Central memory CD8-positive, alpha-beta T cell (primary cell): ENCODE data around the gene FAM50B.

Experiments
- ATAC-seq: fragments of 150-1000 bp; cut with Tn5 transposase; replicated peaks from 2 replicates; pipeline ENCODE4 v1.10.0; 2022; ENCODE audit warnings: mild to moderate bottlenecking, moderate FRiP score, moderate number of reproducible peaks; ENCODE audit not compliant: poor library complexity, severe bottlenecking; ENCODE audit errors: extremely low read depth
- DNase-seq, 2 donors: peaks; one replicate each; pipeline ENCODE4 v3.0.0; 2021; ENCODE audit warnings: low spot score in 2 of 2
- H3K27ac Mint-ChIP-seq: one replicate; pipeline ENCODE4 v1.8.0; 2022; ENCODE audit warnings: low read depth, mild to moderate bottlenecking, moderate library complexity, mixed read lengths
- H3K27me3 Mint-ChIP-seq: one replicate; pipeline ENCODE4 v1.8.0; 2022; ENCODE audit warnings: mixed read lengths
- H3K36me3 Mint-ChIP-seq: one replicate; pipeline ENCODE4 v1.8.0; 2022; ENCODE audit warnings: mild to moderate bottlenecking, moderate library complexity, mixed read lengths; ENCODE audit not compliant: insufficient read depth
- H3K4me1 Mint-ChIP-seq: one replicate; pipeline ENCODE4 v1.8.0; 2022; ENCODE audit warnings: mixed read lengths
- H3K4me3 Mint-ChIP-seq: one replicate; pipeline ENCODE4 v1.8.0; 2022; ENCODE audit warnings: mild to moderate bottlenecking, moderate library complexity, mixed read lengths
- H3K9me3 Mint-ChIP-seq: one replicate; pipeline ENCODE4 v1.8.0; 2022; ENCODE audit warnings: mixed read lengths

FAM50B gene

GRCh38 chr6:3825851-3826581 is 23.2 kb upstream of the FAM50B start:
- Mint-ChIP-seq H3K36me3 (peaks cover 1% of the 10 kb centered on the region), H3K27me3 (peaks cover 19% of the 10 kb centered on the region), H3K9me3 (no peaks in the 10 kb centered on the region), H3K27ac (no peak overlapping the region), H3K4me1 (no peaks in the 10 kb centered on the region), H3K4me3 (no peak overlapping the region)
- no peak for ATAC-seq
- no peak for DNase-seq

DNA sequence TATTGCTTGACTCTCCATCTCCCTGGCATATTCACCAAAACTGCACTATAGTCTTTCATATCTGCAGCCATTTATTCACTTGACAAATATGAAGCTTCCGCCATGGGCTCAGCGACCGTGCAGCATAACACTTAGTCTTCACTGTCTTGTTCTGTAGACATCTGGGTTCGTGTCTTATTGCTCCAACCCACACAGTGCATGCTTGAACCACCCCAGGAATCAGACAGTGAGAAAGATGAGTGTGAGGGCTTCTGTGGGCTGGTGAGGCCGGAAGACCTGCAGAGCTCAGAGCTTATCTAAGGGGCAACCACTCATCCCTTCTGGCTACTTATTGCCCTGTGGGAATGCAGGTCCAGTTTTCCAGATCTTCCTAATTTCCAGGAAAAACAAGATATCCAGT is 19.9 kb upstream of the FAM50B start:
- H3K9me3 Mint-ChIP-seq, result no peaks in the 10 kb centered on the region
- DNase-seq (no peak), ATAC-seq (no peak)
- peaks cover 36% of the 10 kb centered on the region for H3K27me3 Mint-ChIP-seq
- H3K27ac Mint-ChIP-seq, result no peak overlapping the region
- H3K36me3 Mint-ChIP-seq, result no peaks in the 10 kb centered on the region
- H3K4me1 Mint-ChIP-seq, result no peaks in the 10 kb centered on the region
- H3K4me3 Mint-ChIP-seq, result no peak overlapping the region

- H3K4me1 Mint-ChIP-seq, result no peaks in the 10 kb centered on the region
- DNase-seq (no peak), ATAC-seq (no peak)
- peaks cover 36% of the 10 kb centered on the region for H3K27me3 Mint-ChIP-seq
- no peak overlapping the region for H3K4me3 Mint-ChIP-seq
- no peak overlapping the region for H3K27ac Mint-ChIP-seq
- no peaks in the 10 kb centered on the region for H3K36me3 Mint-ChIP-seq
- no peaks in the 10 kb centered on the region for H3K9me3 Mint-ChIP-seq
Observed at GRCh38 chr6:3830806-3831205, 18.4 kb upstream of the FAM50B start.

DNA sequence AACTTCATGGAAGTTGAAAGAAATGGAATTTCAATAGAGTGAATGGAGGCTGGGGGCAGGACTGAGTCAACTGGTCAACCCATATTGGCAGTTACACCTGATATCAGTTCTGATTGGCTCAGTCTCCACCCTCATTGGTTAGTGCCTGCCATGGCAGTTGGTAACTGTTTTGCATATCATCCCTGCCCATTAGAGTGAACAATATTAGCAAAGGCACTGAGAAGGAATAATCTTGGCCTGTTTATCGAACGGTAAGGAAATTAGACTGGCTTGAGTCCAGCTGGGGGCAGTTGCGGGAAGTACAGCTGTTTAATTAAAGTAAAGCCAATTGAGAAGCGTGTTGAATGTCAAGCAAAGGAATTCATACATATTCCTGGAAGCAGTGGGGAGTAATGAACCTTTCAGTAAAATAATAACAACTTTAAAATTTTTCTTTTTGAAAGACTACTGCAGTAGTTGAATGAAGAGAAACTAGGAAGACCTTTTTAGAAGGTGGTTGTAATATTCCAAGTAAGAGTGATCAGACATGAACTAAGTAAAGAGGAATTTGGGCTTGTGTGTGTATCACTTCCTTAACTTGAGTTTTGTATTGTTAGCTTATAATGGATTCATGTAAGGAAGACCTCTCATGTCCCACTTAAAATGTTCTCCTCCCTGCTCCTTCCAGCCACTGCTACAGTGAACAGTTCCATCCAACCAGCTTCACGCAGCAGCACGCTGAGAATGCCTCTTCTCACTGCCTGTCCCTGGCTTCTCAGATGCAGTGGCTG is 17.2 kb upstream of the FAM50B start:
- DNase-seq, result no peak
- Mint-ChIP-seq H3K36me3 (no peaks in the 10 kb centered on the region), H3K4me3 (no peak overlapping the region)

GRCh38 chr6:3835055-3835731 is 14.0 kb upstream of the FAM50B start:
- ATAC-seq (no peak), DNase-seq (no peak)
- H3K36me3 Mint-ChIP-seq, result no peaks in the 10 kb centered on the region
- no peaks in the 10 kb centered on the region for H3K4me1 Mint-ChIP-seq
- H3K9me3 Mint-ChIP-seq, result no peaks in the 10 kb centered on the region
- no peak overlapping the region for H3K4me3 Mint-ChIP-seq
- H3K27me3 Mint-ChIP-seq, result peaks cover 36% of the 10 kb centered on the region
- no peak overlapping the region for H3K27ac Mint-ChIP-seq

More for the DNA sequence above, 17.2 kb upstream of the FAM50B start:
- peaks cover 39% of the 10 kb centered on the region for H3K27me3 Mint-ChIP-seq
- no peaks in the 10 kb centered on the region for H3K9me3 Mint-ChIP-seq
- no peak for ATAC-seq
- no peaks in the 10 kb centered on the region for H3K4me1 Mint-ChIP-seq
- no peak overlapping the region for H3K27ac Mint-ChIP-seq

- Mint-ChIP-seq H3K9me3 (no peaks in the 10 kb centered on the region), H3K4me1 (no peaks in the 10 kb centered on the region), H3K36me3 (no peaks in the 10 kb centered on the region), H3K27me3 (peaks cover 30% of the 10 kb centered on the region), H3K27ac (no peak overlapping the region), H3K4me3 (no peak overlapping the region)
- ATAC-seq (no peak), DNase-seq (no peak)
Observed at GRCh38 chr6:3835785-3836184, 13.4 kb upstream of the FAM50B start.

- DNase-seq (no peak), ATAC-seq (no peak)
- H3K27ac Mint-ChIP-seq, result no peak overlapping the region
- no peak overlapping the region for H3K4me3 Mint-ChIP-seq
- H3K4me1 Mint-ChIP-seq, result no peaks in the 10 kb centered on the region
- H3K27me3 Mint-ChIP-seq, result peaks cover 24% of the 10 kb centered on the region
- H3K9me3 Mint-ChIP-seq, result no peaks in the 10 kb centered on the region
- no peaks in the 10 kb centered on the region for H3K36me3 Mint-ChIP-seq
Observed at GRCh38 chr6:3836566-3836965, 12.6 kb upstream of the FAM50B start.

DNA sequence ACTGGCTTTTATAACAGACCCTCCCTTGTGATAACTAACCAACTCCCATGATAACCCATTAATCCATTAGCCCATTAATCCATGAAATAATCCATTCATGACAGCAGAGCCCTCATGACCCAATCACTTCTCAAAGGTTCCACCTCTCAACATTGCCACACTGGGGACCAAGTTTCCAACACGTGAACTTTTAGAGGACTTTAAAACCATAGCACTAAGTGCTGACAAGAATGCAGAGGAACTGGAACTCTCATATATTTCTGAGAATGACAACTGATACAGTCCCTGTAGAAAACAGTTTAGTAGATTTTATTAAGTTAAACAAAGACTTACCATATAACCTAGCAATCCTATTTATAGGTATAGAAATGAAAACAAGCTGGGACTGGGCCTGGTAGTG is 11.4 kb upstream of the FAM50B start:
- H3K9me3 Mint-ChIP-seq, result no peaks in the 10 kb centered on the region
- no peaks in the 10 kb centered on the region for H3K4me1 Mint-ChIP-seq
- no peaks in the 10 kb centered on the region for H3K36me3 Mint-ChIP-seq
- no peak for DNase-seq
- peaks cover 12% of the 10 kb centered on the region for H3K27me3 Mint-ChIP-seq
- H3K4me3 Mint-ChIP-seq, result no peak overlapping the region
- ATAC-seq, result no peak
- no peak overlapping the region for H3K27ac Mint-ChIP-seq

DNA sequence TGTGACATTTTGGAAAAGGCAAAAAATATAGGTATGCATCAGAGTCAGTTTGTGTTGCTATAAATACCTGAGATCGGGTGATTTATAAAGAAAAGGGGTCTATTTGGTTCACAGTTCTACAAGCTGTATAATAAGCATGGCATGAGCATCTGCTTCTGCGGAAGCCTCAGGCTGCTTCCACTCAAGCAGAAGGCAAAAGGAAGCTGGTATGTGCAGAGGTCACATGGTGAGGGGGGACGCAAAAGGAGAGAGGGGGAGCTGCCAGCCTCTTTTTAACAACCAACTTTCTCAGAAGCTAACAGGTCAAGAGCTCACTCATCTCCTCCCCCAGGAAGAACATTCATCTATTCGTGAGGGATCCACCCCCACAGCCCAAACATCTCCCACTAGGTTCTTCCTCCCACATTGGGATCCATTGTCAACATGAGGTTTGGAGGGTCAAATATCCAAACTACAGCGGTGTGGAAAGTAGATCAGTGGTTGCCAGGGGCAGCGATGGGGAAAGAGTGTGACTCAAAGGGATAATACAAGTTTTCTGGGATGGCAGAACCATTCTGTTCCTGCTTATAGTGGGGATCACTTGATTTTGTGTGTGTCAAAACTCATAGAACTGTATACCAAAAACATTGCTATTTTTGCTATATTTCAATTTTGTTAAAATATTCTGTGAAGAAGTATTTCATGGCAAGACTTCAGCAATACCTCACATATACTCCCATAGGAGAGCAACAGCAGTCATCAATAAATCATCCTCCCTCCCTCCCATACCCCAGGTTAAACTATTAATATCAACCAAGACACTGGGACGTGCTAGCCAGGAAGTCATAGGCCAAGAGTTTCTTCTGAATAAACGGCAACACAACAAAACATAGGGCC is 9.9 kb upstream of the FAM50B start:
- Mint-ChIP-seq H3K27me3 (peaks cover 11% of the 10 kb centered on the region), H3K4me1 (no peaks in the 10 kb centered on the region), H3K27ac (no peak overlapping the region), H3K4me3 (no peak overlapping the region), H3K9me3 (no peaks in the 10 kb centered on the region), H3K36me3 (no peaks in the 10 kb centered on the region)
- ATAC-seq (no peak), DNase-seq (no peak)

GRCh38 chr6:3841066-3841454 is 8.1 kb upstream of the FAM50B start:
- no peaks in the 10 kb centered on the region for H3K4me1 Mint-ChIP-seq
- no peak for DNase-seq
- no peaks in the 10 kb centered on the region for H3K9me3 Mint-ChIP-seq
- H3K36me3 Mint-ChIP-seq, result no peaks in the 10 kb centered on the region
- no peak overlapping the region for H3K4me3 Mint-ChIP-seq
- no peak for ATAC-seq
- no peak overlapping the region for H3K27ac Mint-ChIP-seq
- peaks cover 11% of the 10 kb centered on the region for H3K27me3 Mint-ChIP-seq

GRCh38 chr6:3841711-3842565 is 7.2 kb upstream of the FAM50B start:
- DNase-seq (no peak), ATAC-seq (no peak)
- H3K4me1 Mint-ChIP-seq, result no peaks in the 10 kb centered on the region
- H3K4me3 Mint-ChIP-seq, result no peak overlapping the region
- no peaks in the 10 kb centered on the region for H3K9me3 Mint-ChIP-seq
- no peaks in the 10 kb centered on the region for H3K36me3 Mint-ChIP-seq
- no peak overlapping the region for H3K27ac Mint-ChIP-seq
- H3K27me3 Mint-ChIP-seq, result peaks cover 8% of the 10 kb centered on the region
